OCI-M2 (cell line): Measurements from ENCODE around the gene CDCP1.
"Not testable (repeated sequence)": the region's sequence is repeated elsewhere in the genome, so short reads cannot be mapped to it uniquely, and the experiment has no call there.

Source experiments
- DNase-seq: peaks from one replicate; lab custom pipeline; 2025; ENCODE audit not compliant: unreplicated experiment; lab: John Stamatoyannopoulos, UW

CDCP1 gene

DNA sequence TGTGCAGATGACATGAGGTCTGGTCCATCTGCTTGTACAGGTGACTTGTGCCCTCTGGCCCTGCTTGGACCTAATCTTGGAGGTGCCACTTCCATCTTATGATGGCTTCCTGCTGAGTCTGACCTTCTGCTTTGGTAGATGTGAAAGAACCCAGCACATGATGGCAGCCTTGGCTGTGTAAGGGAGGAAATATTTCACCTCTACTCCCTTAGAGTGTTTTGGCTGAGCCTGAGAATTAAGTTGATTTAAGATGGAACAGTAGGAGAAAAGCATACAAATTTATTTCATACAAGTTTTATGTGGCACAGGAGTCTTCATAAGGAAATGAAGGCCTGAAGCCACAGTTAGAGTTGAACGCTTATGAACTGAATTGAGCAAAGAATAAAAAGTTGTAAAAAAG is 27.6 kb upstream of the CDCP1 start:
- no peak for DNase-seq

DNA sequence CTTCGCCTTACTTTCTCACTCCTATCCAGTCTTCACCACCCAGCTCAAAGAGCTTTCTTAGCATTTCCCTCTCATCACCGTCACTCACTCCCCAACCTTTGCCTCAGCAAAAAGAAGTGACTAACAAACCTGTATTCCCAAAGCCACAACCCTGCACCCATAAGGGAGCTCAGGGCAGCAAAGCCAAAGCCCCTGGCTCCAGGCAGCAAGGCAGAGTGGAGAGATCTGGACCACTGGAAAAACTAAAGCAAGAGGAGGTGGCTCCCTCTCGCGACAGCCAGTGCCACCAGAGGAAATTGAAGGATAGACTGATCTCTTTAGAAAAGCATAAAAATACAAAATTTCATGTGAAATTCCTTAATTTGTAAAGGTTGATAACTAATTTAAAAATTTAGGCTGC is 25.1 kb upstream of the CDCP1 start:
- no peak for DNase-seq

DNA sequence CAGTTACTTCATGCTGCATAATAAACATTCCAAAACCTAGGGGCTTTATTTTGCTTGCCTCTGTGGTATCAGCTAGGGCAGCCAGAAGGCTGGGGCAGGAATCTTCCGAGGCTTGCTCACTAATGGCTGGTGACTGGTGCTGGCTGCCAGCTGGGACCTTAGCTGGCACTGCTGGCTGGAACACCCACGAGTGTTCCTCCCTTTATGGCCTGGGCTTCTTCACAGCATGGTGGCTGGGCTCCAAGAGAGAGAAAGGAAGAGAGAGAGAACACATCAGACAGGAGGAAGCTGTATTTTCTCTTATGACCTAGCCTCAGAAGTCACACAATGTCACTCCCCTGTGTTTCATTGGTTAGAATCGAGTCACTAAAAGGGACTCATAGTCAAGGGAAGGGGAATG is 23.9 kb upstream of the CDCP1 start:
- no peak for DNase-seq

DNA sequence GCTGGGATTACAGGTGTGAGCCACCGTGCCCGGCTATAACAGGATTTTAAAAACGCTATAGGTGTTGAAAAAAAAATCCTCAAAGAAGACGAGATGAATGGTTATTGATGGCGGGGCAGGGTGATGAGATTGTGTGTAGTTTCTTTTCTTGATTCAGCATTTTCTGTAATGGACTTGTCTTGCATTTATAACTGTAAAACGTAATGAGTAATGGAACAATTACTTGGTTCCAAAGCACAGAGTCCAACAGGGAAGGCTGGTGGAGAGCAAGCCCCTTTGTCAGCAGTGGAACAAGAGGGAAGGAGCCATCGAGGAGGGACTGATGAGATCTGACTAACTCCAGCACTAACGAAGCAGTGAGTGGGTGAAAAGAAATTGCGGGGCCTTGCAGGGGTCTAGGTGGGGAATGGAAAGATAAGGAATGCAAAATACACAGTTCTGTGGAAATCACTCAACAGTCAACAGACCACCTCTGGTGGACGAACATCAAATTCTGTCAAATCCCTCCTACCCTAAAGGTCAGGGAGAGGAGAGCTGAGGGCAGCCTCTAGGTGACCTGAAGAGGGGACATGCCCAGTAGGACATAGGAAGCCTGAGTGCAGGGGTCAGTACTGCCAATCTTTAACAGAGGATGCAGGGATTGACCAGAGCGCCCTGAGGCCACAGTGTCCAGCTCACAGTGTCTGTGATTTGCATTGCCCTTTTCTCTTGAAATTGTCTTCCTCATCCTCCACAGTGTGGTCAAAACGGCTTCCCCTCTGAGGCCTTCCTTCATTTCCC is 23.1 kb upstream of the CDCP1 start:
- no peak for DNase-seq

DNA sequence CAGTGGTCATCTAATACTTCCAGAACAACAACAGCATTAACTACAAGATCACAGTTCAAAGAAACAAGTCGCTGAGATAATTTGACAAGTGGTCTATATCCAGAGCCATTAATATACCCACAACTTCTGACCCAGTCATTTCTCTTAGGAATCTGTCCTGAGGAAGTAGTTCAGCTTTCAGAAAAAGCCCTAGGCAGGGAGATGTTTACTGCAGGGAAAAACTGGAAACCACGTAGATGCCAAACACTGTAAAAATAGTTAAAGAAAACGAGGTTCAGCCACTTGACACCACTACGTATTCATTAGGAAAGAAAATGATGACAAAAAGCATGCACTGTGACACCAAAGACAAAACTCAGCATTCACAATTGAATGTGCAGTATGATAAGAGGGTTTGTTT is 22.3 kb upstream of the CDCP1 start:
- no peak for DNase-seq

DNA sequence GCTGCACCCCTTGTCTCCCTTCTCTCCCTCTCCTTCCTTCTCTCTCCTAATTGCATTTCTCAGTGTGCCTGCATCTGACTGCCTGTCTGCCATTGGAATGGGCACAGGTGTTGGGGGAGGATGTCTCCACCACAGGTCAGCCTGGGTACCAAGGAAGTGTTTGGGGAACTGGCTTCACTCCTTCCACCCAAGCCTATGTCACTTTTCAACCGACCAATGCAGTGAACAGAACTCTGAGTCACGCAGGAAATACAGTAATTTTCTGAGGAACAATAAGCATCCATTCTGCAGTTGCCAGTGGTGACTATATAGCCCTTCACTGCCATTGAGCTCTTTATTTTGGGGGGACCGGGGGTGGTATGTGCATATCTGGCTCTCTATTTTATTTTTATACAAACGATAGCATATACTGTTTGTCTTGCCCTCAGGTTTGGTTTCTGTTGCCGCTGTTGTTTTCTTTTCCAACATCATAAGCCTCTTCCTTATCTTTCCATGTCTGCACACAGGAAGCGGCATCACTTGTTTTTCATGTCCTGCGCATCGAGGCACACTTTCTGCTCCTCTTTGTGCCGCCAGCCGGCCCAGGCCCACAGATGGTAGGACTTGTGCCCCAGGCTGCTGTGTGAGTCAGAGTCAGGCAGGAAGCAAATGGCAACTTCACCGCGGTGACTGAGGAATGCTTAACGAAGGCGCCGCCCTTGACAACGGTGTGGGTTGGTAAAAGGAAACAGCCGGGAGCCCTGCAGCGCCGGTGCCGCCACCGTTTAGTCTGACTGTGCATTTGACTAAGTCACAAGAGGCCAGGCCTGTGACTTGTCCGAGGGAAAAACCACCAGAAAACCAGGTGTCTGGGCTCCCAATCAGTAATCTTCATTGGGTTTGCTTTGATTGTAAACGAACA is 21.1 kb upstream of the CDCP1 start:
- DNase-seq = no peak

DNA sequence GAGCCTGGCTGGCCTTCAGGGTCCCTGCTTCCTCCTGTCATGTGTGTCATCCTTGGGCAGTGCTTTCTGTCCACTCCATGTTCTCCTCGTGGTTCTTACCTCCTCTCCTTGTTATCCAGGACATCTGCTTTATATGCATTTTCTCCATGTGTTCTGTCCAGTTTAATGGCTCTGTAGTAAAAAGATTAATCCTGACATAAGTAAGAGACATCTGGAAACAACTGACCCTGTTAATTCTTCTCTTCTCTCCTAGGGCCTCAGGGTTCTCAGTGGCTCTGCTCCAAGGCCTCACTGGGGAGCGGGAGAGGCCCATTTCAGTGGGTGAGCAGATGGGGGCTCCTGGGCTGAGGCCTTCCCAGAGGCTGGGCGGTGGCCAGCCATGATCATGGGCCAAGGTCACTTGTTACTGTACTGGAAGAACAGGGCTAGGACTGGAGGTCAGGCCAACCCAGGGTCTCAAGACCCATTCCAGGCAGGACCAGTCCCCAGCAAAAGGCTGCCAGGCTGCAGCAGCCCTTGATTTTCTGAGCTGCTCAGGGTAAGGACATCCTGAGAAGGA is 20.2 kb upstream of the CDCP1 start:
- DNase-seq = no peak

DNA sequence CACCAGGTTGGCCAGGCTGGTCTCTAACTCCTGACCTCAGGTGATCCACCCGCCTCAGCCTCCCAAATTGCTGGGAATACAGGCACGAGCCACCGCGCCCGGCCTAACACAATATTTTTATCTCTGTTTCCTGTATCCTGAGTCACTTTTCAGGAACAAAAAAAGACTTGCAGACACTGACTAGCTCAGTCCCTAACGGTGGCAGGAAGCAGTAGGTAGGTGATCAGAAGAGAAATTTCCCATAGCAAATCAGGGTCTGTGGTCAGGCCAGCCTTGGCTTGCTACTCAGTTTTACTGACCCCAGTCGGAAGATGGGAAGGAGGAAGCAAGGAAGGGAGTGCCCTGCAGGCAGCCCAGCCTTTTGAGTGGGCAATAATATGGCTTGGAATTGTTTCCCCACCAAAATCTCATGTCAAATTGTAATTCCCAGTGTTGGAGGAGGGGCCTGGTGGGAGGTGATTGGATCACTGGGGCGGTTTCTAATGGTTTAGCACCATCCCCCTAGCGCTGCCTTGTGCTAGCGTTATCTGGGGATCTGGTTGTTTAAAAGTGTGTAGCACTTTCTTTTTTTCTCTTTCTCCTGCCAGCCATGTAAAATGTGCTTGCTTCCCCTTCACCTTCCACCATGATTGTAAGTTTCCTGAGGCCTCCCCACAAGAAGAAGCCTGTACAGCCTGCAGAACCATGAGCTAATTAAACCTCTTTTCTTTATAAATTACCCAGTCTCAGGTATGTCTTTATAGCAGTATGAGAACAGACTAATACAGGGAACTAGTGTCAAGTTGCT is 19.5 kb upstream of the CDCP1 start:
- DNase-seq = no peak

DNA sequence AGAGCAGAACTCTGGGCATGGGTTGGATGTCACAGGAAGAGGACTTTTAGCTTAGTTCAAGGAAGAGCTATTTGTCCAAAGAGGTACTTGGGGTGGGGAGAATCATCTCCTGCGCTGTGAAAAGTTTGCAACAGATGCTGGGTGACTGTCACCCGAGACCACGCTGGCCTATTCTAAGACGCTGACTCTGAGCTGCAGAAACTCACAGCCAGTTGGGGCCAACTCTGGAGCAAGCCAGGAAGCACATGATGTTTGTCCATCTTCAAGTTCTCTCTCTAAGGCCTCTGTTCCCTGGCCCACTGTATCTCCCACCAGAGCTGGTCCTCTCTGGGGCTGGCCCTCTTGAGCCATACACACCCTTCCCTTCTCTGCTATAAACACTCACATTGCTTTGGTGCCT is 17.9 kb upstream of the CDCP1 start:
- DNase-seq = no peak

DNA sequence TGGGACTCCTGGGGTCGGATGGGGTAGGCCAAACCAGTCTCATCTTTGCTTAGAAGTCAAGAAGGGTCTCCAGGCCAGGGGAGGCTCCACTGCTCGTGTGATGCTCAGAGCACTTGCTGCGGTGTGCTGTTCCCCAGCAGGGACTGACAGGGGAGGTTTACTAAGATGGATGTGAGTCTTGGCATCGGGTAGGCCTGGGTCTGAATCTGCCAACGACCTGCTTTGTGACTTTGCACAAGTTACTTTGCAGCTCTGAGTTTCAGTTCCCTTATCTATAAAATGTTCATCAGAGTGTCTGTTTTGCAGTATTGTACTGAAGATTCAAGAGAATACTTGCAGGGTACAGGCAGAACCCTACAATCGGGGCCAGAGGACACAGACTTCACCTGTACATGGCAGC is 17.3 kb upstream of the CDCP1 start:
- DNase-seq = no peak

DNA sequence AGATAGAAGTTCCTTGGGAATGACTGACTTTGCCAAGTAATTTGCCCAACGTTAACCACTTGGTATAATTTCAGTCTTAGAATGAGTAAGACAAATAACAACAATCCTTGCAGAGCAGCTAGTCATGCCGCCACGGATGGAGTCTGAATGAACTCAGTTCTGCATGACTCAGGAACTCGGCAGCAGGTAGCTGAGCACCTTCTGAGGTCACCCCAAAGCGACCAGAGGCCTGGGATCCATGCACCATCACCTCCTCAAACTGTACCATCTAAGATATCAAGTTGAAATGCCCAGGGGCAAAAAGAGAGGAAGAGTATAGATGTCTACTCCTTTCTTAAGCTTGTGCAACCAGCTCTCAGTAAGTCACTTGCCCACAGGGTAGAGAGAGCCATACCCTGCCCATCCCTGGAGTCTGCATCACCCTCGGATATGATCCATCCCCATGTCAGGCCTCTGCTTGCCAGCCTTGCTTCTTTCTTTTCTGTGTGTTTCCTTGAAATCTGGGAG is 8.5 kb upstream of the CDCP1 start:
- no peak for DNase-seq

DNA sequence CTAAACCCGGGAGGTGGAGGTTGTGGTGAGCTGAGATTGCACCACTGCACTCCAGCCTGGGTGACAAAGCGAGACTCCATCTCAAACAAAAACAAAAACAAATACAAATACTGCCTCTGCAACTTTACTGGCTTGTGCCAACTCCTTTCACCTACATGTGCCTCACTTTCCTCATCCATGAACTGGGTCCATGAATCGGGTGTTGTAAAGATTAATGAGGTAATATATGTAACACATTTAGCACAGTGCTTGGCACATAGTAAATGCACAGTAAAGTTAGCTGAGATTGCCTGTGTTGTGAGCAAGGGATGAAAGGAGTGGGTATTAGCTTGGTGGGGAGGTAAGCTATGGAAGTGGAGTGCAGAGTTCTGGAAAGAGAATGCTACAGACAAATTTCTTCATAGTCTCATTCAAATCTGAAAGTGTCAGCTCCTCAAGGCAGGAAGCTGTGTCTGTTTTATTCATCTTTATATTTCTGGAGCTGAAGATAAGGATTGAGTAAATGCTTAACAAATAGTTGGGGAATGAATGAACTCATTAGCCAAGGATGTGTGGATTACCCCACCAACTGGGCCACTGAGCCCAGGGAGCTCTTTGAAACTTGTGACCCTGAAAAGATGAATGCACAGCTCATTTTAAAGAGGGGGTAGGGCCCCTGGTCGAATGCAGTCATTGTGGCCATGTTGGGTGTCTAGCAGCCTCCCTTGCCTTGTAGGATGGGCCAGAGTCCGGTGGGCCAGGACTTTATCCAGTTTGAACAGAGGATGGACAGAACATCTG is 7.7 kb upstream of the CDCP1 start:
- no peak for DNase-seq

DNA sequence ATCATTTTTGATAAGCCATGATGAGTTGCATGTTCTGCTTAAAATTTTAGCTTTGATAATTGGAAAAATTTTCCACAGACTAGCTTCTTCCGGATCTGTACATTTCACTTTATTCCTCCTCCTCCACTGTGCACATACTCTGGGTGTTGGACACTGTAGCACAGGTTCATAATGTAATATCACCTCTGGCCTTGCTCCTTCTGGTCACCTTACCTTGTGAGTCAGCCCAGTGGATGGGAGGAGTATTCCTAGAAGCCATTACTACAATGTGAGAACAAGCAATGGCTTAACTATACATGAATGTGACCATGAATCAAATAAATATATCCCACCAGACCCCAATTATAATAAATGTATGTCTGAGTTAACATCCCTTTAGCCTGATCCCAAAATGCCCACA is 6.1 kb upstream of the CDCP1 start:
- no peak for DNase-seq

DNA sequence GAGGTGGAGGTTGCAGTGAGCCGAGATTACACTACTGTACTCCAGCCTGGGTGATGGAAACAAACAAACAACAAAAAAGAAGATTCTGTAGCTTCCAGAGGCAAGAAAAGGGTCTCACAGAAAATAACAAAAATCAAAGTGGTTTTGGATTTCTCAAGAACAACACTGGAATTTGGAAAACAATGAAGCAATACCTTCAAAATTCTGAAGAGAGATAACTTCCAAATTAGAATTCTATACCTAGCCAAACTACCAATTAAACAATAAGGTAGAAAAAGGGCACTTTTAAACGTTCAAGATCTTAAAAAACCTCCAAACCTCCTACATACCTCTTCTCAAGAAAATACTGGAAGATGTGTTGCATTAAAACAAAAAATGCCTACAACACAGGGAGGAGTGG is 4.9 kb upstream of the CDCP1 start:
- no peak for DNase-seq

DNA sequence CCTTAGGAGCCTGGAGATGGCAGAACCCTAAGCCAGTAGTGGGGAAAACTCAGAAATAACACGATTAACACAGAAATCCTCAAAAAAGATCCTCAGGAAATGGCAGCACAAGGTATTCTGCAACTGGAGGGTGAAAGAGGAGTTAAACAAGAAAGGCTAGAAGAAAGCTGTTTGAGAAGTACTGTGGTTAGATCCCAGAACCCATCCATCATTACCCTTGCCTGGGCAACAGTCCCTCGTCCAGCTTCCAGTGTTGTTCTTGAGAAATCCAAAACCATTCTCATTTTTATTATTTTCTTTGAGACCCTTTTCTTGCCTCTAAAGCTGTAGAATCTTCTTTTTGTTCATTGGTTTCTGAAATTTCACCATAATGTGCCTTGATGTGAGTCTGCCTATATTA is 2.7 kb upstream of the CDCP1 start:
- DNase-seq = no peak

DNA sequence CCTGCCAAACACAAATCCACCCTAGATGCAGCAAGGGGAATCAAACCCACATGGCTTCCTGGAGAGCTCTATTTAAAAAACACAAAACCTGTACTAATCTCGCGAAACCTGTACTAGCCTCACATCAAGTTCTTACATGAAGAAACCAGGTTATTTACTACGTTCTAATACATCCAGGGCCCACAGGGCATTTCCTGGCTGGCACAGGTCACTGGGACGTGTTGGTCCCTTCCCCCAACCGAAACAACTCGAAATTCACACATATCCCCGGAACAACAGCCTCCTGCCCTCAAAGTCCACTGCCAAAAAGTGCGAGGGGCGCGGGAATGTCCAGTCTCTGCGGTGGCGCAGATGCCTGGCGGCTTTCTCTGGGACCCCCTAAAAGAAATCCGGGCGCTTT is 955 bp downstream of the CDCP1 start:
- DNase-seq = no peak

DNA sequence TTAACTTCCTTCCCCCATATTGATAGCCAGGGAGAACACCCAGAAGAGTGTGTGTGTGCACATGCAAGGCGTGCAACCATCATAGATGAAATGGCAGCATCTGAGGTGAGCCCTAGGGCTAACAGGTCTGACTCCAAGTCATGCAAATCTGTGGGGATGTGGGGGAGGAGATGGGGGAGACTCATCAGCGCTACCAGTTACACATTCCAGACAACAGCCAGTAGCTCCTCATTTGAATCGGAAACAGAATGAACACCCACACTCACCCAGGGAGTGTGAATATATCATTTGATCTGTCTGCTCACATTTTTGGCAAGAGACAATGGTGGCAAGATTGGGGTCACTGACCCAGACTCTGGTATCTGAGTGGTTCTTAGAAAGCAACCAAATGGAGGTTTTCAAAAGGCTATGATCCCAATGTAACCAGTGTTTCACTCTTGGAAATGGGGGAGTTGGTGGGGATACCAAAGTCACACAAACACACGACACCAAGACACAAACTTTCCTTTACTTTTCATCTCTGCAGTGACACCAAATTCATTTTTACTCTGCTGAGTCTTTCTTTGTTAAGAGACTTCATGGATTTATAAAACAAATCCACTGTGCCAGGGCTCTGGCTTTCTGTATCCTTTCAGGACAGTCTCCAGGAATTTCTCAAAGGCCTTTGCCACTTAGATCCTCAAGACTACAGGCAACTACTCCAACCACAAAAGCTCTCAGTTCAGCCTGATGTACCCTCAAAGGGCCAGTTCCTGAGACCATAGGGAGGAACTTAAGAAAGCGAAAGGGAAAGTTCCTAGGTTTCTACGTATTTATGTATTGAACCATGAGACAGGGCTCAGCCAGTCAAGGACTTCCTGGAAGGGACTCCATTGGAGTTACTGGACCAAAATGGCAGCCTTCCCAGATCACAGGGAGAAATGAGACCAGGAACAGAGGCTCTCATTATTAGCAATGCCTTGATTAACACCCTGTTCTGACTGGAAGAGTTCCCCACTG is 2.2 kb downstream of the CDCP1 start:
- no peak for DNase-seq

DNA sequence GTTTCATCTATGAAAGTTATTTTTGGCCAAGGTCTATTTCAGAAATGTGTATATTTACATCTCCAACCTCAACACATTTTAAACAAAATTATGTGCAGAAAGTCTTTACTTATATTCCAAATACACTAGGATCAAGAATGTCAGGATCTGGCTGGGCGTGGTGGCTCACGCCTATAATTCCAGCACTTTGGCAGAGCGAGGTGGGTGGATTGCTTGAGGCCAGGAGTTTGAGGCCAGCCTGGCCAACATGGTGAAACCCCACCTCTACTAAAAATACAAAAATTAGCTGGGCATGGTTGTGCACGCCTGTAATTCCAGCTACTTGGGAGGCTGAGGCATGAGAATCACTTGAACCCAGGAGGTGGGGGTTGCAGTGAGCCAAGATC is 5.4 kb downstream of the CDCP1 start:
- not testable (repeated sequence) for DNase-seq

DNA sequence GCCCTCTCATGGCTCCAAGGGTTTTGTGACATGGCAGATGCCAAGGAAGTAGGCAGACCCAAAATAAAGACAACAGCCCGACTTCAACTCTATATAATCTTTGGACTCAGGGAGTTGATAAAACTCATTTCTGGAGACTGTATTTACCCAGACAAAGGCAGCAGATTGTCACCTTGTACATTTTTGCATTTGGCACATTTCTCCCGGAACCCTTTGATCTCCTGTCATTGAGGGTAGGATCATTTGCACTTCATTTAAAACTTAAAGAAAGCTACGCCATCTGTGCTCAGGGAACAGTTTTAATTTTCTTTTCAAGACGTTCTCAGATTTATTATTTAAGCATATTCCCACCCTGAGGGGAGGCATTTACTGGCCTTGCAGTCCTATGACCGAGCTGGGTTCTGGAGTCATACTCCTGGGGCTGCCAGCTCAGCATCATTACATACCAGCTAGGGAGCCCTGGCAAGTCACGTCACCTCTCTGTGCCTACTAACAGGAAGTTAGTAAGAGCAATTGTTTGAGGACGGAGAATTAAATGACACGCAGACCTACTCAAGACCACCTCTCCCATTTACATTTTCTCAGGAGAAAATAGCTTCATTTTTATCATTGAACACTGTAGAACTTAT is 5.9 kb downstream of the CDCP1 start:
- no peak for DNase-seq
